Activated CD4-positive, alpha-beta T cell treated with anti-CD3 and anti-CD28 coated beads, Interleukin-2, amount 10 ng/mL, durations not matched to agents 24 days and 14 days (primary cell): Measurements from ENCODE around the gene FNDC5. TPM values are rescaled to one million over a fixed set of nuclear protein-coding genes. Genes with fewer than 3 reads are reported as not detected.
A peak's percentile ranks its signal among the peaks of the same experiment; 100 is the strongest.

Source experiments
- DNase-seq: peaks from one replicate; pipeline ENCODE4 v3.0.0; 2022
- H3K27ac Mint-ChIP-seq: one replicate; pipeline ENCODE4 v1.8.0; 2022; ENCODE audit warnings: mild to moderate bottlenecking, mixed read lengths
- H3K27me3 Mint-ChIP-seq: one replicate; pipeline ENCODE4 v1.8.0; 2022; ENCODE audit warnings: mixed read lengths
- H3K36me3 Mint-ChIP-seq: one replicate; pipeline ENCODE4 v1.8.0; 2022; ENCODE audit warnings: low read depth, mild to moderate bottlenecking, mixed read lengths
- H3K4me1 Mint-ChIP-seq: one replicate; pipeline ENCODE4 v1.8.0; 2021; ENCODE audit warnings: mixed read lengths
- H3K4me3 Mint-ChIP-seq: one replicate; pipeline ENCODE4 v1.8.0; 2022; ENCODE audit warnings: mild to moderate bottlenecking, moderate library complexity, mixed read lengths
- H3K9me3 Mint-ChIP-seq: one replicate; pipeline ENCODE4 v1.8.0; 2021; ENCODE audit warnings: mixed read lengths
- intact Hi-C: fragments of 100-400 bp; cut with micrococcal nuclease; formaldehyde crosslinking; loops from one replicate; pipeline ENCODE4 v1.15.1; 2023
- total RNA-seq: library from RNA; stranded (reverse); gene quantifications from 2 replicates; pipeline ENCODE4 v1.2.3, GENCODE V29; 2022

The FNDC5 gene
- total RNA-seq, 1 donor from 2014 or later, result not detected

GRCh38 chr1:32859915-32860314, 10.8 kb downstream of the FNDC5 start:
- DNase-seq, result no peak
- Mint-ChIP-seq H3K9me3 (no peaks in the 10 kb centered on the region), H3K4me1 (no peaks in the 10 kb centered on the region), H3K27me3 (no peaks in the 10 kb centered on the region), H3K4me3 (no peak overlapping the region), H3K36me3 (peaks cover 49% of the 10 kb centered on the region), H3K27ac (no peak overlapping the region)
- intact Hi-C loops, result no loop called here

GRCh38 chr1:32858791-32859190, 11.9 kb downstream of the FNDC5 start:
- peaks cover 54% of the 10 kb centered on the region for H3K36me3 Mint-ChIP-seq
- intact Hi-C loops, result no loop called here
- H3K27ac Mint-ChIP-seq, result no peak overlapping the region
- no peaks in the 10 kb centered on the region for H3K27me3 Mint-ChIP-seq
- H3K9me3 Mint-ChIP-seq, result no peaks in the 10 kb centered on the region
- no peak for DNase-seq
- no peak overlapping the region for H3K4me3 Mint-ChIP-seq
- H3K4me1 Mint-ChIP-seq, result no peaks in the 10 kb centered on the region

- DNase-seq, result no peak
- intact Hi-C loops, result no loop called here
- Mint-ChIP-seq H3K9me3 (no peaks in the 10 kb centered on the region), H3K27me3 (no peaks in the 10 kb centered on the region), H3K4me3 (no peak overlapping the region), H3K36me3 (peaks cover 55% of the 10 kb centered on the region), H3K27ac (no peak overlapping the region), H3K4me1 (no peaks in the 10 kb centered on the region)
Observed at GRCh38 chr1:32858136-32858535, 12.6 kb downstream of the FNDC5 start.

- intact Hi-C loops, result no loop called here
- Mint-ChIP-seq H3K4me3 (no peak overlapping the region), H3K4me1 (no peaks in the 10 kb centered on the region), H3K36me3 (peaks cover 50% of the 10 kb centered on the region), H3K27me3 (no peaks in the 10 kb centered on the region), H3K27ac (no peak overlapping the region), H3K9me3 (no peaks in the 10 kb centered on the region)
- no peak for DNase-seq
Observed at GRCh38 chr1:32855861-32856617, 14.7 kb downstream of the FNDC5 start.

- Mint-ChIP-seq H3K27me3 (no peaks in the 10 kb centered on the region), H3K27ac (no peak overlapping the region), H3K9me3 (no peaks in the 10 kb centered on the region), H3K4me3 (no peak overlapping the region), H3K4me1 (peaks cover 2% of the 10 kb centered on the region), H3K36me3 (peaks cover 34% of the 10 kb centered on the region)
- intact Hi-C loops, result no loop called here
- DNase-seq, result no peak
Observed at GRCh38 chr1:32848354-32849063, 22.2 kb downstream of the FNDC5 start.

- Mint-ChIP-seq H3K27me3 (no peaks in the 10 kb centered on the region), H3K4me3 (no peak overlapping the region), H3K27ac (no peak overlapping the region), H3K36me3 (peaks cover 66% of the 10 kb centered on the region), H3K4me1 (peaks cover 8% of the 10 kb centered on the region), H3K9me3 (no peaks in the 10 kb centered on the region)
- intact Hi-C loops, result loop anchor here (5.0 kb wide), 1 partner anchor 35 kb away; no protein-coding TSS in a partner anchor
- DNase-seq, result no peak
Observed at GRCh38 chr1:32831878-32832277, 38.8 kb downstream of the FNDC5 start.

GRCh38 chr1:32830092-32830852, 40.4 kb downstream of the FNDC5 start:
- intact Hi-C loops, result loop anchor here (5.0 kb wide), 1 partner anchor 37 kb away; no protein-coding TSS in a partner anchor
- DNase-seq, result no peak
- peaks cover 8% of the 10 kb centered on the region for H3K4me1 Mint-ChIP-seq
- H3K27me3 Mint-ChIP-seq, result no peaks in the 10 kb centered on the region
- H3K36me3 Mint-ChIP-seq, result peaks cover 70% of the 10 kb centered on the region
- H3K4me3 Mint-ChIP-seq, result no peak overlapping the region
- no peaks in the 10 kb centered on the region for H3K9me3 Mint-ChIP-seq
- peak overlapping the region; percentile 16 for H3K27ac Mint-ChIP-seq

- intact Hi-C loops, result no loop called here
- H3K4me1 Mint-ChIP-seq, result peaks cover 12% of the 10 kb centered on the region
- no peak overlapping the region for H3K27ac Mint-ChIP-seq
- no peaks in the 10 kb centered on the region for H3K27me3 Mint-ChIP-seq
- H3K9me3 Mint-ChIP-seq, result no peaks in the 10 kb centered on the region
- peaks cover 69% of the 10 kb centered on the region for H3K36me3 Mint-ChIP-seq
- no peak for DNase-seq
- H3K4me3 Mint-ChIP-seq, result no peak overlapping the region
Observed at GRCh38 chr1:32828341-32828740, 42.4 kb downstream of the FNDC5 start.

- no peak for DNase-seq
- Mint-ChIP-seq H3K36me3 (peaks cover 60% of the 10 kb centered on the region), H3K4me3 (no peak overlapping the region), H3K4me1 (peaks cover 12% of the 10 kb centered on the region), H3K27ac (no peak overlapping the region), H3K27me3 (no peaks in the 10 kb centered on the region), H3K9me3 (no peaks in the 10 kb centered on the region)
- intact Hi-C loops, result no loop called here
Observed at GRCh38 chr1:32825181-32825580, 45.5 kb downstream of the FNDC5 start.

- Mint-ChIP-seq H3K9me3 (peaks cover 2% of the 10 kb centered on the region), H3K4me3 (peak overlapping the region; percentile 99), H3K4me1 (peaks cover 41% of the 10 kb centered on the region), H3K27me3 (no peaks in the 10 kb centered on the region), H3K36me3 (peaks cover 47% of the 10 kb centered on the region), H3K27ac (peak overlapping the region; percentile 98)
- intact Hi-C loops, result loop anchor here (5.0 kb wide), 3 partner anchors 218 to 438 kb away; partner anchors contain the start of genes AK2 and ZNF362
- DNase-seq, result peak; percentile 76
Observed at GRCh38 chr1:32818804-32819541, 51.7 kb downstream of the FNDC5 start.

GRCh38 chr1:32817815-32818786, 52.6 kb downstream of the FNDC5 start:
- H3K4me1 Mint-ChIP-seq, result peaks cover 45% of the 10 kb centered on the region
- peak; percentile 83 for DNase-seq
- peak overlapping the region; percentile 99 for H3K4me3 Mint-ChIP-seq
- H3K27ac Mint-ChIP-seq, result peak overlapping the region; percentile 98
- intact Hi-C loops, result loop anchor here (1.0 to 5.0 kb wide), 6 partner anchors 17 to 439 kb away; partner anchors contain the start of genes AK2, ZBTB8OS and ZNF362
- peaks cover 49% of the 10 kb centered on the region for H3K36me3 Mint-ChIP-seq
- H3K27me3 Mint-ChIP-seq, result no peaks in the 10 kb centered on the region
- H3K9me3 Mint-ChIP-seq, result peaks cover 8% of the 10 kb centered on the region

GRCh38 chr1:32817159-32817814, 53.4 kb downstream of the FNDC5 start, which contains the start of the genes S100PBP and YARS1:
TSS of gene S100PBP (plus strand) at chr1:32817653. CDS start at chr1:32826100, 8,447 bp downstream.
TSS of gene YARS1 (minus strand) at chr1:32817358. CDS start at chr1:32817244, 114 bp downstream.
- Mint-ChIP-seq H3K9me3 (peaks cover 8% of the 10 kb centered on the region), H3K36me3 (peaks cover 51% of the 10 kb centered on the region), H3K27ac (peak within 1 kb of the TSS; percentile 98), H3K27me3 (no peaks in the 10 kb centered on the region), H3K4me3 (peak within 1 kb of the TSS; percentile 99), H3K4me1 (peaks cover 51% of the 10 kb centered on the region)
- intact Hi-C loops, result loop anchor here (1.0 to 5.0 kb wide), 6 partner anchors 16 to 440 kb away; partner anchors contain the start of genes AK2, ZBTB8OS and ZNF362
- peak; percentile 100 for DNase-seq
